GM12891 (cell line): Measurements from ENCODE around the gene SECTM1.

Experiments used
- DNase-seq: peaks from one replicate; pipeline ENCODE4 v3.0.0; 2011; ENCODE audit warnings: low spot score; ENCODE audit not compliant: insufficient read length
- FAIRE-seq: peaks from 2 replicates; lab custom pipeline; 2011; peaks lifted over from hg19 to GRCh38; lab: Jason Lieb, UNC
- PAX5 ChIP-seq: IDR thresholded peaks from 2 replicates; pipeline ENCODE4 v1.6.1; 2011; ENCODE audit warnings: low read length, moderate library complexity, mild to moderate bottlenecking; ENCODE audit not compliant: insufficient read depth, severe bottlenecking
- POLR2A ChIP-seq: IDR thresholded peaks from 2 replicates; pipeline ENCODE4 v1.6.1; 2011; ENCODE audit warnings: low read depth, low read length, control low read depth
- POLR2AphosphoS5 ChIP-seq: IDR thresholded peaks from 2 replicates; pipeline ENCODE4 v1.6.1; 2011; ENCODE audit warnings: low read depth, low read length, control low read depth
- POU2F2 ChIP-seq: IDR thresholded peaks from 2 replicates; pipeline ENCODE4 v1.6.1; 2011; ENCODE audit warnings: low read depth, mild to moderate bottlenecking, control low read depth, low read length, moderate library complexity
- SPI1 ChIP-seq: IDR thresholded peaks from 2 replicates; pipeline ENCODE4 v1.6.1; 2011; ENCODE audit warnings: low read depth, low read length, control low read depth
- TAF1 ChIP-seq: IDR thresholded peaks from 2 replicates; pipeline ENCODE4 v1.6.1; 2011; ENCODE audit warnings: low read depth, low read length, control low read depth

Gene SECTM1

GRCh38 chr17:82271401-82271800 lies 62.2 kb downstream of the SECTM1 start:
- TF ChIP-seq POU2F2 (no peak), SPI1 (no peak), TAF1 (no peak), PAX5 (no peak), POLR2AphosphoS5 (no peak; the same call in 1 of the 2 replicates), POLR2A (no peak; the same call in 1 of the 2 replicates)
- FAIRE-seq (no peak), DNase-seq (no peak)
